Neural cell (in vitro differentiated cells): ENCODE results near the gene TBC1D23.

Source experiments
- MXI1 ChIP-seq: fragments of 450-650 bp; conservative IDR thresholded peaks from 2 replicates; pipeline ENCODE4 v1.6.1; 2014; ENCODE audit warnings: antibody characterized with exemption, mild to moderate bottlenecking; ENCODE audit not compliant: poor library complexity, severe bottlenecking
- TAF1 ChIP-seq: IDR thresholded peaks from 2 replicates; pipeline ENCODE4 v1.6.1; 2012; ENCODE audit warnings: low read depth
- TF ChIP-seq, protein P1 (sequence below): fragments of 450-650 bp; IDR thresholded peaks from 2 replicates; pipeline ENCODE4 v1.5.1; 2014; ENCODE audit warnings: antibody characterized with exemption, mild to moderate bottlenecking, moderate library complexity; ENCODE audit not compliant: poor library complexity, severe bottlenecking
- TF ChIP-seq, protein P2 (sequence below): IDR thresholded peaks from 2 replicates; pipeline ENCODE4 v1.6.1; 2012; ENCODE audit warnings: borderline replicate concordance

- TF ChIP-seq, protein P1, sequence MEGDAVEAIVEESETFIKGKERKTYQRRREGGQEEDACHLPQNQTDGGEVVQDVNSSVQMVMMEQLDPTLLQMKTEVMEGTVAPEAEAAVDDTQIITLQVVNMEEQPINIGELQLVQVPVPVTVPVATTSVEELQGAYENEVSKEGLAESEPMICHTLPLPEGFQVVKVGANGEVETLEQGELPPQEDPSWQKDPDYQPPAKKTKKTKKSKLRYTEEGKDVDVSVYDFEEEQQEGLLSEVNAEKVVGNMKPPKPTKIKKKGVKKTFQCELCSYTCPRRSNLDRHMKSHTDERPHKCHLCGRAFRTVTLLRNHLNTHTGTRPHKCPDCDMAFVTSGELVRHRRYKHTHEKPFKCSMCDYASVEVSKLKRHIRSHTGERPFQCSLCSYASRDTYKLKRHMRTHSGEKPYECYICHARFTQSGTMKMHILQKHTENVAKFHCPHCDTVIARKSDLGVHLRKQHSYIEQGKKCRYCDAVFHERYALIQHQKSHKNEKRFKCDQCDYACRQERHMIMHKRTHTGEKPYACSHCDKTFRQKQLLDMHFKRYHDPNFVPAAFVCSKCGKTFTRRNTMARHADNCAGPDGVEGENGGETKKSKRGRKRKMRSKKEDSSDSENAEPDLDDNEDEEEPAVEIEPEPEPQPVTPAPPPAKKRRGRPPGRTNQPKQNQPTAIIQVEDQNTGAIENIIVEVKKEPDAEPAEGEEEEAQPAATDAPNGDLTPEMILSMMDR: no peak
- TF ChIP-seq TAF1 (no peak), MXI1 (no peak)
- TF ChIP-seq, protein P2, sequence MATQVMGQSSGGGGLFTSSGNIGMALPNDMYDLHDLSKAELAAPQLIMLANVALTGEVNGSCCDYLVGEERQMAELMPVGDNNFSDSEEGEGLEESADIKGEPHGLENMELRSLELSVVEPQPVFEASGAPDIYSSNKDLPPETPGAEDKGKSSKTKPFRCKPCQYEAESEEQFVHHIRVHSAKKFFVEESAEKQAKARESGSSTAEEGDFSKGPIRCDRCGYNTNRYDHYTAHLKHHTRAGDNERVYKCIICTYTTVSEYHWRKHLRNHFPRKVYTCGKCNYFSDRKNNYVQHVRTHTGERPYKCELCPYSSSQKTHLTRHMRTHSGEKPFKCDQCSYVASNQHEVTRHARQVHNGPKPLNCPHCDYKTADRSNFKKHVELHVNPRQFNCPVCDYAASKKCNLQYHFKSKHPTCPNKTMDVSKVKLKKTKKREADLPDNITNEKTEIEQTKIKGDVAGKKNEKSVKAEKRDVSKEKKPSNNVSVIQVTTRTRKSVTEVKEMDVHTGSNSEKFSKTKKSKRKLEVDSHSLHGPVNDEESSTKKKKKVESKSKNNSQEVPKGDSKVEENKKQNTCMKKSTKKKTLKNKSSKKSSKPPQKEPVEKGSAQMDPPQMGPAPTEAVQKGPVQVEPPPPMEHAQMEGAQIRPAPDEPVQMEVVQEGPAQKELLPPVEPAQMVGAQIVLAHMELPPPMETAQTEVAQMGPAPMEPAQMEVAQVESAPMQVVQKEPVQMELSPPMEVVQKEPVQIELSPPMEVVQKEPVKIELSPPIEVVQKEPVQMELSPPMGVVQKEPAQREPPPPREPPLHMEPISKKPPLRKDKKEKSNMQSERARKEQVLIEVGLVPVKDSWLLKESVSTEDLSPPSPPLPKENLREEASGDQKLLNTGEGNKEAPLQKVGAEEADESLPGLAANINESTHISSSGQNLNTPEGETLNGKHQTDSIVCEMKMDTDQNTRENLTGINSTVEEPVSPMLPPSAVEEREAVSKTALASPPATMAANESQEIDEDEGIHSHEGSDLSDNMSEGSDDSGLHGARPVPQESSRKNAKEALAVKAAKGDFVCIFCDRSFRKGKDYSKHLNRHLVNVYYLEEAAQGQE: no peak
Observed at GRCh38 chr3:100333051-100333450, 72.3 kb downstream of the TBC1D23 start.
